ENCODE results near the gene MKX. TPM values are rescaled to one million over a fixed set of nuclear protein-coding genes. Genes with fewer than 3 reads are reported as not detected.

Gene MKX
- polyA plus RNA-seq, 3 donors: not detected

DNA sequence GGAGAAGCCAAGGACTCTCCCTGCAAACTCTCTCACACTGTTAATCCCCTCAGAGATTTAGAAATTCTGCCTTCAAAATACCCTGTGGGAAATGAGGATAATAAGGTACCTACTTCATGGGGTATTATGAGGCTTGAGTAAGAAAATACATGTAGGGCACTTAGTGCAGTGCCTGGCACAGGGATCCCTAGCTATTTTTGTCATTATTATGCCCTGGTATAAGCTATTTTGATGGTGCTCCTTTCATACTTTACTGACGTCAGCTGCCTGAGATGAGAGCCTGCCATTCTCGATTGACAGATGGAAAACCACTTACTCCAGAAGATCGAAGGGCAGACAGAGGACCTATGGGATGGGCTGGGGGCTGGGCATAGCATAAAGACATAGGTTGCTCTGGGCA is 30.1 kb downstream of the MKX start:
- H3K27me3 Mint-ChIP-seq (ENCODE audit: low read depth in 3 of 3): peaks cover 0 to 13% (median 5%) of the 10 kb centered on the region in 3 donors
- no peak overlapping the region for H3K4me3 ChIP-seq (replicated peaks in 1 of 3; ENCODE audit: low read depth in 2 of 3, low read length in 3 of 3)
- intact Hi-C loops (cut with micrococcal nuclease): no loop called here
- no peak overlapping the region for H3K4me2 ChIP-seq (replicated peaks; ENCODE audit: extremely low read depth, low read length, poor library complexity, severe bottlenecking)
- no peak overlapping the region for H3K4me3 Mint-ChIP-seq
- no peak overlapping the region for H3K9ac ChIP-seq (ENCODE audit: insufficient read depth, low read length, poor library complexity, severe bottlenecking)
- no peak overlapping the region for H3K27ac ChIP-seq (ENCODE audit: low read depth in 1 of 2, low read length in 2 of 2)
- peaks cover 0 to 2% (median 2%) of the 10 kb centered on the region in 7 donors for H3K9me3 Mint-ChIP-seq
- H3K9me3 ChIP-seq (replicated peaks in 1 of 2; ENCODE audit: control insufficient read depth in 1 of 2, insufficient read depth in 1 of 2, low read length in 2 of 2): no peaks in the 10 kb centered on the region
- no peak overlapping the region for H3K27ac Mint-ChIP-seq
- no peaks in the 10 kb centered on the region for H3K36me3 ChIP-seq (replicated peaks in 1 of 2; ENCODE audit: control insufficient read depth in 1 of 2, insufficient read depth in 2 of 2, low read length in 2 of 2)
- no peaks in the 10 kb centered on the region for H3K27me3 ChIP-seq (ENCODE audit: control insufficient read depth in 2 of 2, insufficient read depth in 2 of 2, low read length in 2 of 2)
- no peak overlapping the region for H2AFZ ChIP-seq (ENCODE audit: insufficient read depth, low read depth, low read length, poor library complexity, severe bottlenecking)
- no peaks in the 10 kb centered on the region for H3K36me3 Mint-ChIP-seq
- H3K79me2 ChIP-seq (ENCODE audit: insufficient read depth, low read length): no peaks in the 10 kb centered on the region
- H3K4me1 ChIP-seq (ENCODE audit: control insufficient read depth in 1 of 2, insufficient read depth in 2 of 2, low read length in 2 of 2): no peaks in the 10 kb centered on the region
- peaks cover 18% of the 10 kb centered on the region for H3K4me1 Mint-ChIP-seq
- no peaks in the 10 kb centered on the region for H4K20me1 ChIP-seq (ENCODE audit: insufficient read depth, low read length)
- DNase-seq: no peak
- WGBS (ENCODE audit: insufficient coverage): 90% methylated on average over 2 of the region's 3 CpGs
- TF ChIP-seq, protein P1, sequence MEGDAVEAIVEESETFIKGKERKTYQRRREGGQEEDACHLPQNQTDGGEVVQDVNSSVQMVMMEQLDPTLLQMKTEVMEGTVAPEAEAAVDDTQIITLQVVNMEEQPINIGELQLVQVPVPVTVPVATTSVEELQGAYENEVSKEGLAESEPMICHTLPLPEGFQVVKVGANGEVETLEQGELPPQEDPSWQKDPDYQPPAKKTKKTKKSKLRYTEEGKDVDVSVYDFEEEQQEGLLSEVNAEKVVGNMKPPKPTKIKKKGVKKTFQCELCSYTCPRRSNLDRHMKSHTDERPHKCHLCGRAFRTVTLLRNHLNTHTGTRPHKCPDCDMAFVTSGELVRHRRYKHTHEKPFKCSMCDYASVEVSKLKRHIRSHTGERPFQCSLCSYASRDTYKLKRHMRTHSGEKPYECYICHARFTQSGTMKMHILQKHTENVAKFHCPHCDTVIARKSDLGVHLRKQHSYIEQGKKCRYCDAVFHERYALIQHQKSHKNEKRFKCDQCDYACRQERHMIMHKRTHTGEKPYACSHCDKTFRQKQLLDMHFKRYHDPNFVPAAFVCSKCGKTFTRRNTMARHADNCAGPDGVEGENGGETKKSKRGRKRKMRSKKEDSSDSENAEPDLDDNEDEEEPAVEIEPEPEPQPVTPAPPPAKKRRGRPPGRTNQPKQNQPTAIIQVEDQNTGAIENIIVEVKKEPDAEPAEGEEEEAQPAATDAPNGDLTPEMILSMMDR (IDR thresholded peaks at IDR 0.05): no peak

DNA sequence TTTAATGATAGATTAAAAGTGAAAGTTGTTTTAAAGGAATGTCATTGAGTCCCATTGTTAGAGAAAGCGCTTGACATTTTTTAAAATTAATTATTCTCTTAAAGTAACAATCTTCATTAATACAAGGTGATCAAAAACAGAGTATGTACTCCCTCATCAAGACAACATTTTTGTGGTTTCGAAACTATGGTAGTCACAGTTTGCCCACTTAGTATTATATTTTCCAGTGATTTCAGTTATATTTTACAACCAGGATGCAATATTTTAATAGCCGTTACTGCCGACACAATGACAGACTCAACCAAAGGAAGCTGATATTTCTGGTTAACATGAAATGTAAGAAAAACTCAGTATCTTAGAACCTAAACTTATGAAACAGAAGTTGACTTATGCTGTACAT is 31.3 kb downstream of the MKX start:
- Histone ChIP-seq H3K36me3 (replicated peaks in 1 of 2; ENCODE audit: control insufficient read depth in 1 of 2, insufficient read depth in 2 of 2, low read length in 2 of 2) (no peaks in the 10 kb centered on the region), H3K4me3 (replicated peaks in 1 of 3; ENCODE audit: low read depth in 2 of 3, low read length in 3 of 3) (no peak overlapping the region), H3K9me3 (replicated peaks in 1 of 2; ENCODE audit: control insufficient read depth in 1 of 2, insufficient read depth in 1 of 2, low read length in 2 of 2) (no peaks in the 10 kb centered on the region), H3K4me1 (ENCODE audit: control insufficient read depth in 1 of 2, insufficient read depth in 2 of 2, low read length in 2 of 2) (no peaks in the 10 kb centered on the region), H3K27me3 (ENCODE audit: control insufficient read depth in 2 of 2, insufficient read depth in 2 of 2, low read length in 2 of 2) (no peaks in the 10 kb centered on the region), H4K20me1 (ENCODE audit: insufficient read depth, low read length) (no peaks in the 10 kb centered on the region), H3K9ac (ENCODE audit: insufficient read depth, low read length, poor library complexity, severe bottlenecking) (no peak overlapping the region), H3K27ac (ENCODE audit: low read depth in 1 of 2, low read length in 2 of 2) (no peak overlapping the region), H3K79me2 (ENCODE audit: insufficient read depth, low read length) (no peaks in the 10 kb centered on the region), H3K4me2 (replicated peaks; ENCODE audit: extremely low read depth, low read length, poor library complexity, severe bottlenecking) (peak overlapping the region; percentile 30), H2AFZ (ENCODE audit: insufficient read depth, low read depth, low read length, poor library complexity, severe bottlenecking) (peak overlapping the region; percentile 54)
- no peak for DNase-seq
- intact Hi-C loops (cut with micrococcal nuclease): no loop called here
- H3K27ac Mint-ChIP-seq: no peak overlapping the region
- no CpG with 5 or more reads among the region's 4 CpGs for WGBS (ENCODE audit: insufficient coverage)
- TF ChIP-seq, protein P1 (IDR thresholded peaks at IDR 0.05): no peak
- peaks cover 0 to 2% (median 0%) of the 10 kb centered on the region in 7 donors for H3K9me3 Mint-ChIP-seq
- no peaks in the 10 kb centered on the region for H3K36me3 Mint-ChIP-seq
- peaks cover 0 to 12% (median 2%) of the 10 kb centered on the region in 3 donors for H3K27me3 Mint-ChIP-seq (ENCODE audit: low read depth in 3 of 3)
- peak overlapping the region; percentile 22 to 63 for H3K4me3 Mint-ChIP-seq
- peaks cover 19% of the 10 kb centered on the region for H3K4me1 Mint-ChIP-seq
